Measurements from ENCODE around the gene RAPGEF2.
A peak's percentile ranks its signal among the peaks of the same experiment; 100 is the strongest.

RAPGEF2 gene

GRCh38 chr4:159102622-159103383, at the start of gene RAPGEF2:
Gene RAPGEF2 (plus strand): TSS chr4:159103079. CDS start chr4:159104163, 1,084 bp downstream.
- Histone ChIP-seq H3K4me3 (ENCODE audit: low read length) (peak within 1 kb of the TSS; percentile 92), H4K20me1 (ENCODE audit: control insufficient read depth, insufficient read depth, low read depth, low read length) (peaks cover 9% of the 10 kb centered on the region; the same call in 1 of the 2 replicates), H3K27ac (ENCODE audit: low read depth, low read length) (peak within 1 kb of the TSS; percentile 46; the same call in 1 of the 2 replicates), H3K79me2 (ENCODE audit: control insufficient read depth, low read length) (peaks cover 41% of the 10 kb centered on the region), H3K4me2 (ENCODE audit: low read length) (peak within 1 kb of the TSS; percentile 93), H3K9me2 (replicated peaks; ENCODE audit: control insufficient read depth, low read length) (no peaks in the 10 kb centered on the region), H3K36me3 (ENCODE audit: control insufficient read depth, low read length) (no peaks in the 10 kb centered on the region), H3K9me3 (ENCODE audit: control insufficient read depth, insufficient read depth, low read length) (no peaks in the 10 kb centered on the region), H3K27me3 (ENCODE audit: control insufficient read depth, low read length) (peaks cover 17% of the 10 kb centered on the region), H3F3A (ENCODE audit: control insufficient read depth, insufficient read depth) (peaks cover 6% of the 10 kb centered on the region), H3K4me1 (ENCODE audit: control insufficient read depth, low read length) (peaks cover 45% of the 10 kb centered on the region)
- peak; percentile 11 for TF ChIP-seq CTCF (IDR thresholded peaks at IDR 0.05; ENCODE audit: low read depth, low read length, poor library complexity, severe bottlenecking)
- TF ChIP-seq EZH2phosphoT487 (IDR thresholded peaks at IDR 0.05; ENCODE audit: borderline replicate concordance, low read length) = no peak

- peak overlapping the region; percentile 48 for H3K4me2 ChIP-seq (ENCODE audit: low read length)
- H3K27ac ChIP-seq (ENCODE audit: low read depth, low read length) = no peak overlapping the region
Measured at GRCh38 chr4:159055833-159056232, 47.0 kb upstream of the RAPGEF2 start.

GRCh38 chr4:159060161-159060560, 42.7 kb upstream of the RAPGEF2 start:
- Histone ChIP-seq H3F3A (ENCODE audit: control insufficient read depth, insufficient read depth) (no peaks in the 10 kb centered on the region), H3K4me2 (ENCODE audit: low read length) (no peak overlapping the region)
- no peak for TF ChIP-seq CTCF (IDR thresholded peaks at IDR 0.05; ENCODE audit: low read depth, low read length, poor library complexity, severe bottlenecking)
- no peak for TF ChIP-seq EZH2phosphoT487 (IDR thresholded peaks at IDR 0.05; ENCODE audit: borderline replicate concordance, low read length)

More at GRCh38 chr4:159055833-159056232, 47.0 kb upstream of the RAPGEF2 start:
- TF ChIP-seq EZH2phosphoT487 (IDR thresholded peaks at IDR 0.05; ENCODE audit: borderline replicate concordance, low read length) = no peak
- no peak for TF ChIP-seq CTCF (IDR thresholded peaks at IDR 0.05; ENCODE audit: low read depth, low read length, poor library complexity, severe bottlenecking)
- Histone ChIP-seq H3K27me3 (ENCODE audit: control insufficient read depth, low read length) (no peaks in the 10 kb centered on the region), H3K9me2 (replicated peaks; ENCODE audit: control insufficient read depth, low read length) (no peaks in the 10 kb centered on the region), H3K4me1 (ENCODE audit: control insufficient read depth, low read length) (peaks cover 65% of the 10 kb centered on the region), H3F3A (ENCODE audit: control insufficient read depth, insufficient read depth) (no peaks in the 10 kb centered on the region), H3K9me3 (ENCODE audit: control insufficient read depth, insufficient read depth, low read length) (no peaks in the 10 kb centered on the region), H4K20me1 (ENCODE audit: control insufficient read depth, insufficient read depth, low read depth, low read length) (no peaks in the 10 kb centered on the region), H3K4me3 (ENCODE audit: low read length) (no peak overlapping the region), H3K36me3 (ENCODE audit: control insufficient read depth, low read length) (no peaks in the 10 kb centered on the region), H3K79me2 (ENCODE audit: control insufficient read depth, low read length) (no peaks in the 10 kb centered on the region)

More at GRCh38 chr4:159060161-159060560, 42.7 kb upstream of the RAPGEF2 start:
- Histone ChIP-seq H3K4me1 (ENCODE audit: control insufficient read depth, low read length) (peaks cover 29% of the 10 kb centered on the region), H3K4me3 (ENCODE audit: low read length) (no peak overlapping the region), H4K20me1 (ENCODE audit: control insufficient read depth, insufficient read depth, low read depth, low read length) (no peaks in the 10 kb centered on the region), H3K9me2 (replicated peaks; ENCODE audit: control insufficient read depth, low read length) (no peaks in the 10 kb centered on the region), H3K27ac (ENCODE audit: low read depth, low read length) (no peak overlapping the region), H3K27me3 (ENCODE audit: control insufficient read depth, low read length) (no peaks in the 10 kb centered on the region), H3K79me2 (ENCODE audit: control insufficient read depth, low read length) (no peaks in the 10 kb centered on the region), H3K36me3 (ENCODE audit: control insufficient read depth, low read length) (no peaks in the 10 kb centered on the region), H3K9me3 (ENCODE audit: control insufficient read depth, insufficient read depth, low read length) (no peaks in the 10 kb centered on the region)
